RPMI7951 (cell line): ENCODE results near the gene AGPAT4. TPM values are rescaled to one million over a fixed set of nuclear protein-coding genes. Genes with fewer than 3 reads are reported as not detected.

Experiments
- DNase-seq: peaks from one replicate; pipeline ENCODE4 v3.0.0-alpha.2; 2012; ENCODE audit warnings: low read depth
- total RNA-seq: library from RNA; depleted of rRNA; stranded (reverse); fragments of >200 nt; shearing (Covaris generic); gene quantifications from 2 replicates; pipeline ENCODE4 v1.2.3, GENCODE V29; 2014

The AGPAT4 gene
- total RNA-seq, 1 experiment from 2014 or later: 16.2 TPM

DNA sequence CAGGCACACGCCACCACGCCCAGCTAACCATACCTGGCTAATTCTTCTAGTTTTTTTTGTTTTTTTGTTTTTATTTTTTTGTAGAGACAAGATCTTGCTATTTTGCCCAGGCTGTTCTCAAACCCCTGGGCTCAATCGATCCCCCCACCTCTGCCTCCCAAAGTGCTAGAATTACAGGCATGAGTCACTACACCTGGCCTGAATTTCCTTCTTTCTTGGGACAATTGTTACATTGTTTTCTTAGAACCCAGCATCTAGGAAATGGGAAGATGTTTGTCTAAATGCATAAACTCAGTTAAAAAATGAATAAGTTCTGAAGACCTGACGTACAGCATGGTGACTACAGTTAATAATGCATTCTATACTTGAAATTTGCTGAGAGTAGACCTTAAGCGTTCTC is 10.8 kb upstream of the AGPAT4 start:
- no peak for DNase-seq

DNA sequence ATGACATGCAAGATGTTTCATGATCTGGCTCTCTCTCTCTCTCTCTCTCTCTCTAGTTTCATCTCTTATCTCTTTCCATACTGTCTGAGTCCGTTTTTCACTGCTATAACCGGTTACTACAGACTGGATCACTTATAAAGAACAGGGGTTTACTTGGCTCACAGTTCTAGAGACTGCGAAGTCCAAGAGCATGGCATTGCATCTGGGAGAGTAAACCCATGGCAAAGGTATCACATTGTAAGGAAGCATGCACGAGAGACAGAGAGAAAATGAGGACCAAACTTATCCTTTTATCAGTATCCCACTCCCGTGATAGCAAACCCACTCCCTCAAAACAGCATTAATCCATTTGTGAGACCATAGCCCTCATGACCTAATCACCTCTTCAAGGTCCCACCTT is 7.2 kb upstream of the AGPAT4 start:
- DNase-seq: no peak

DNA sequence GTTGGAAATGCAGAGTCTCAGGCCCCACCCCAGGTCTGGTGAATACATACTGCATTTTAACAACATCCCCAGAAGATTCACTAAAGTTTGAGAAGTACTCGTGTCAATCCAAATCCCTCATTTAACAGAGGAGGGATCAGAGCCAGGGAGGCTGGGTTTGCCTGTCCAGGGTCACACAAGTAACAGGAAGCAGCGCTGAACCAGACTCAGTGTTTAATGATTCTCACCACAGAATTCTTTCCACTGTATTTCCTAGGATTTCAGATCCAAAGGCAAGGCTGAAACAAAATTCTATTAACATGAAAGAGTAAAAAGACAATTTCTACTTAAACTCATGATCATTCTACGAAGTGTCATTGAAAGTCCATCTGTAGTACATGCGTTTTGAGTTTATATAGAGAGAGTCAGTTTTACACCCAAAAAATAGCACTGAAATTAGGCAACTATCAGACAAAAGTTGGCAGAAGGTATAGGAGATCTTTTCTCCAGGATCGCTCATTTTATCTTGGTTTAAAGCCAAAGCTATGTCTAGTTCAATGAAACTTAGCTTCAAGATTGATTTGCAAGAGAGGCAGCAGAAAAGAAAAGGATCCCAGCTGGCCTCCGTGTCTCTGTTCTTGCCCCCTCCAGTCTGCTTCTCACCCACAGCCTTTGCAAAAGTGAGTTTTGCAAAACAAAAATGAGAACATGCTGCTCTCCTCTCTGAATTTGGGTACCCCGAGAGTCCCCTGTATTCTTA is 6.0 kb upstream of the AGPAT4 start:
- no peak for DNase-seq

DNA sequence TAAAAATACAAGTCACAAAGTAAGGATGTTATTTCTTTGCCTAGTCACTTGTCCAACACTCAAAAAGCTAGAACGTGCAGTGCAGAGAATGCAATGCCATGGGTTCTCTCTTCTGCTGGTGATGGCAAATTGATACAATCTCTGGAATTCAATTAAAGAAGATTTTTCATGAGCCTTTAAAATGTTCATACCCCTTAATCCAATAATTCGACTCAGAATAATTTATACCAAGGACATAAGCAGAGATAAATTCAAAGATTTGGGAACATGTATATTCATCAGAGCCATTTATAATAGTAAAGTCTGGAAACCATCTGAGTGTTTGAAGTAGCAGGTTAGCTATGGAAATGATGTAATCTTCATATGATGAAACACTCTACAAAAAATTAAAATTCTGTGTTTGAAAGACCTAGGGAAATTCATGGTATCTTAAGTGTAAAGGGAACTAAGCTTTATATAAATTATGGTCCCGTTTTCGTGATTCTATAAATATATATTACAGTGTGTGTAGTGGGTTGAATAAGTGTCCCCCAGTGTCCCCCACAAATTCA is 2.8 kb upstream of the AGPAT4 start:
- DNase-seq: no peak

DNA sequence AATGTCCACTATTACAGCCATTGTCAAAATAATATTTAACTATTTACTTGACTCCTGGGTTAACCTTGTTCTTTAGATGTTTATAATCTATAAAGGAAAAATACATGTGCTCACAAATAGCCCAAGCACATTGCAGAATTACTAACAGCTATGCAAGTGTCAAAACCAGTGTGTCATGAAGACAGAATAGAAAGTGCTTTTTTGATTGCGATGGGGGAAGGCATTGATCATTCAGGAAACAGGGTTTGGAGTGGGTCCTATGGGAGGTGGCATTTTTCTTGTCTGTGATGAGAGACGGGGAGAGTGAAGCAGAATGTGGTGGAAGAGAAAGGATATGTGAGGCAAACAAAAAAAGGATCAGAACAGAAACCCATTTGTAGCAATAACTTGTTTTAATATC is 1.0 kb upstream of the AGPAT4 start:
- no peak for DNase-seq

DNA sequence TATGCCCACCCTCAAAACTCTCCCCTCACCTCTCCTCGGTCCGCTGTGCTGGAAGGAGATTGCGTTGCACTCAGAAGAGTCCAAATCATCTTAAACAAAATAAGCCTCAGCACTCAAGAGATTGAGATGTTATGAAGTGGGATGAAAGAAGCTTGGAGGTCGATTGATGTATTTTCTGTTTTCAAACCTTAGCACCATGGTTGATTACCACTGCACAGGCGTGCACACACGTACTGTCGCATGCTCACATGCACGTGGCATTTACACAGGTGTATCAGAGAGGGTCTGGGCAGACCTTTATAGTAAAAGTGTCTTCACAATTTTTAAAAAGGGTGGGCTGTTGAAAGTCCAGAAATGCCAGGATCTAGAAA is 612 bp upstream of the AGPAT4 start:
- DNase-seq: peak; percentile 17

DNA sequence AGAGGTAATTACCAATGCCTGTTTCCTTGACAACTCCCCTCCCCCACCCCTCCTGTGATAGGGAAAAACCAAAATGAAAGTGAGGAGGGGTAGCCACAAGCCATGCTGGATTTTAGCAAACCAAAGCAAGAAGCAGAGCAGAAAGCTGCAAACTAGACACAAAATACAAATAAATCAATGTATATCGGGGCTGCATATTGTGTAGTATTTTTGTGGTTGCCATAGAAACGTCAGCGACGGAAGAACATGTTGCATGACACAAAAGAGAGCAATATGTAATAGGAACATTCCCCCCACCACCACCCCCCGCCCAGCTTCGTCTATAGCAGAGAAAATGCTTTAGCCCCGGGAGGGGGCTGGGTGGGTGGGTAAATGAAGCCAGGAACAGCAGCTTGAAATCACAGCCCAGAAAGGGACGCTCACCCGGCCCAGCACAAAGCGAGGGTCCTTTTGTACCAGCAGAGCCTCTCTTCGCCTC is 548 bp downstream of the AGPAT4 start:
- DNase-seq: peak; percentile 40

DNA sequence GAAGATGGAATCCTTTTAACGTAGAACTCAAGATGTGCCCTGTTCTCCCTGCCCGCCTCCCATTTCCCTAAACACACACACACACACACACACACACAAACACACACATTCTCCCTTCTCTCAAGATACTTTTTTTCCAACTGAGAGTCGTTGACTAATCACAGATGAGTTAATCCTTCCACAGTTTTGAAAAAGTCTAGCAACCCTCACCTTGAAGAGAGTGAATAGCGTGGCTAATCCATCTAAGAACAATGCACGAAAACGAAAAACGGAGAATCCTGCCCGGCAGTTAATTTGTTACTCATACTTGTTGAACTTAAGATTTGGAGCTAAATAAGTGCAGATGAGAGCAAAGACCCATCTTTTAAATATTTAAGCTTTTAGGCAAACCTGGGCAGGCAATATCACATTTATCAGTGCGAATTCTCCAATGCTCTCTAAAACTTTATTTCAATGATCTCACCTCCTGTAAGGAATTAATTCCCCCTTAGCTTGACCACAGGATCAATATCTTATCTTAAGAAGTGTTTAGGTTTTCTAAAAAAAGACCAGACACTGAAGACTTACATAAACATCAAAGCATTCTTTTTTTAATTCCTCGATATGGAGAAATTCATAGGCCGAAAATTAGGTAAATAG is 1.1 kb downstream of the AGPAT4 start:
- DNase-seq: peak; percentile 24

DNA sequence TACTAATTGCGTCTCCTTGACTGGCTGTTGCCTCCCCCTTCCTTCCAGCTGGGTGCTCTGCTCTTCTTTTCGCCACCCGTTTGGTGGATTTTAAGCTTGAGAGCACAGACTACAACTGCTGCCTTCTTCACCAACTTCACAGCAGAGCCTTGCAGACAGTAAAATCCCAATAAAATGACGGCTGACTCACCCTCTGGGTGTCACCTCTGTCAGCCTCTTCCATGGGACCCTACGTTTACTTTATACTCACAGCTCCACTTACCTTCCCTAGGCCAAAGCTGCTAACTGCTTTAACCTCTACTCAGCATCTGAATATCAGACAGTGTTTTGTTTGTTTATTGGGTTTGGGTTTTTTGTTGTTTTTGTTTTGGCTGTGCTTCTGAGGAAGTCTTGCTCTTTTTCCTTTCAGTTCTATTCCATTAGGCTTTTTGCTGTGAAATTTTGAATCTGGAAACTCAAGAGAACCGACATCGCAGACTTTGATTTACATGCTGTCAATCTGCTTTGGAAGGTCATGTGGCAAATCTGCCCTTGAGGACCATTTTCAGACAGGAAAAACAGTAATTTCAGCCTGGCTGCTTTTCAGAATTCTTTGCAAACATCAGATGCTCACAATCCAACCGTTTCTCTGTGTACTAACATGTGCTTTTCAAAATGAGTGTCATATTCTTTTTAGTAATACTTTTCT is 2.4 kb downstream of the AGPAT4 start:
- DNase-seq: no peak

DNA sequence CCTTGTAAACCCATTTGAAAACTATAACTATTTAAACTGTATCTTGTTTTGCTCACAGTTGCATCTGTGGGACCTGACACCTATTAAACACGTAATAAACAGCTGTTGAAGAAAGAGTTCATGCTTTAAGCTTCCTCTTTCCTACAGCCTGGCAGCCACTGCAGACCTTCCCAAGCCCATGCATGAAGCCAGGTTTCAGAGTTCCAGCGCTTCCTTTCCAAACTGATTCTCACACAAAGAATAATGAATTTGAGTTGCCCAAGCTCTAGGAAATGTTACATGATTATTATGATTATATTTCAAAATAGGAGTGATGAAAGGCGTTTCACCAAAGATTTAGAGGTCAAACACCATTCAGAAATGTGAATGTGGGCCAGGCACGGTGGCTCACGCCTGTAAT is 3.7 kb downstream of the AGPAT4 start:
- DNase-seq: no peak

DNA sequence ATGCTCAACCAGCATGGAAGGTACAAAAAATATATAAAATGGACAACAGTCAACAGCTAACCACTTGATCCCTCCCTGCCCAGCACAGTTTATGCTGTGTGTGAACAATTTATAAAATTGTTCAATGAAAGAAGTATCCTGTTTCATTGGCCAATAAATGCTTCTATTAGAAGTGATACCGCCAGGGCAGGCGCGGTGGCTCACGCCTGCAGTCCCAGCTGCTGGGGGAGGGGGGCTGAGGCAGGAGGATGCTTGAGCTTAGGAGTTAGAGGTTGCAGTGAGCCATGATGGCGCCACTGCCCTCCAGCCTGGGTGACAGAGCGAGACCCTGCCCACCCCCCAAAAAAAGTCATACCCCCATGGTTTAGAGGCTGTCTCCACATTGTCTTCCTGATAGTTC is 4.6 kb downstream of the AGPAT4 start:
- no peak for DNase-seq

DNA sequence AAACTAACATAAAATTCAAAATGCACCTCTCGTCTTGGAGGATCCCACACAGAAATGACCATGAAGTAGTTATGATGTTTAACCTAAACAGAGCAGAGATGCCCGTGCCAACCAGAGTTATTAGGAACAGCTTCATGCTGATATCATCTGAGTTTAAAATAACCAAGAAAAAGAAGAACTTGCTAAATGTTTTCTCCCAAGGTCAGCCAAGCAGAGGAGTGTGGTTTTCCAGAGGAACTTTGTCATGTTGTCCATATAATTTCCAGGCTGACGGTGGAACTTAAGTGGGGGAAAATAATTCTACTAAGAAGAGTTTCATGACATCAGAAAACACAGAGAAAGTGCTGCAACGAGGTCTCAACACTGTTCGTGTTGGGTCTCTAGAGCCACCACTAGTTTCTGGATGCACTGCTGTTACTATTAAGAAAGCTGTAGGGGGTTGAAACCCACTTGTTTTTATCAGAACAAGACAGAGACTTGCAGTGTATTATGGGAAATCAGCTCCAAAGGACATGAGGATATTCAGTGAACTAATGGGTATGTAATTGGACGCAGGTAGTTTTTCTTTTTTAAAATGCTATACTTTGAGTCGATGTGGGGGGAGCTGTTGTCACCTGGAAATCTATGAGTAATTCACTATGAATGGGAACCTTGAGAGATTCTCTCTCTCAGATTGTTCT is 5.2 kb downstream of the AGPAT4 start:
- no peak for DNase-seq

DNA sequence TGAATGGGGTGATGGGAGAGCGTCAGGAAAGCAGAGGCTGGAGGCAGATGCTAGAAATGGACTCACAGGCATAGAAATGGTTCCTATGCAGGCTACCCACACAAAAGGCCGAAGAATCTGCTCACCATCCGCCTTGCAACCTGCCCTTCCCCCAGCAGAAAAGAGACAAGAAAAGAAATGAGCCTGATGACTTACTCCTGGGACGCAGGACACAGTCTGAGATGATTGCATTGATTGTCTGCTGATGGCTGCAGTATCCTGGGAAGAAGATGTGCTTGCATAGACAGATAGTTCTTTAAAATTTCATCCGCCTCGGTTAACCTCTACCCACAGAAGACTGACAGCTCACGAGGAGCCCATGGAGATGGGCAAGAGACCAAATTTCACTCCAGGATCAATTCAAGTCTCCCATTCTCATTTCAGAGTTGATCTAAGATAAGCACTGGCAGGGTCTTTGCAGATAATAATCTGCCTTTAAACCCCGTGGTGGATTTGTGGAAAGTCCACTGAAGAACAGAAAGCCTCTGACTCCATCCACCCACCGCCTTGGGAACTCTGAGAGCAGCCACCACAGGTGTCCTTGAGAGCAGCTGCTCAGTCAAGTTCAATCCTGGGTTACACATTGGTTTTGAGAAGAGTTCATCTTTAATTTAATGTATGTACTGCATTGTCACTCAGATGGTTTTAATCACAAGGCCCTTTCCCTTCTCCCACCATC is 7.2 kb downstream of the AGPAT4 start:
- no peak for DNase-seq

DNA sequence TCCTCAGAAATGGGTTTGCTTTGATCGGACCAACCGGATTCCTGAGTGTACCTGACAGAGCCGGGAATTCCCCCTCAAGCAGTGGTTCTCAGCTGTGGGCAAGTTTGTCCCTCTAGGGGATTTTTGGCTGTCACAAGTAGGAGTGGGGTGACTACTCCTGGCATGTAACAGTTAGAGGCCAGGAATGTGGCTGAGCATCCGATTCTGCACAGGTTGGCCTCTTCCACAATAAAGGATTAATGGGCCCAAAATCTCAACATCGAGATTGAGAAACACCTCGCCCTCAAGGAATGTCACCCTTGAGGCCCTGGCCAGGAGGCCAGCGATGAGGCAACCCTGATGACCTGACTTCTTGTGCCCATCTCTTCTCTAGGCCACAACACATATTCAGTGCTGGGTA is 7.9 kb downstream of the AGPAT4 start:
- peak; percentile 33 for DNase-seq

DNA sequence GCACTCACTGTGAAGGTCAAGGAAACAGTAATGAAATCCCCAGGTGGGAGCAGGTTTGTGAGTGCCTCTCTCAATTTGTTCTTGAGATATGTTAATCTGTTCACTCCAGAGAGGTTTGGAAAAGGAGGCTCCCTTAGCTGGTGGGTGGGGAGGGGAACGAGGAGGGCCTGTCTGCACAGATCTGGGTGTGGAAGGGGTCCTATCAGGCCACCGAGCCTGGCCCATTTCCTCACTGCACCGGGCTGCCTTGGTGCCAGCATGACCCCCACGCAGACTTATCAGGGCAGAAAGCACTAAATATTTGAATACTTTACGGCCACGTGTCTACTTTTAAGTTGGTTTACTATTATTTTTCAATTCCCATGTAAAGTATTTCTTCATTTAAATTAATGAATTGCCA is 8.3 kb downstream of the AGPAT4 start:
- no peak for DNase-seq

DNA sequence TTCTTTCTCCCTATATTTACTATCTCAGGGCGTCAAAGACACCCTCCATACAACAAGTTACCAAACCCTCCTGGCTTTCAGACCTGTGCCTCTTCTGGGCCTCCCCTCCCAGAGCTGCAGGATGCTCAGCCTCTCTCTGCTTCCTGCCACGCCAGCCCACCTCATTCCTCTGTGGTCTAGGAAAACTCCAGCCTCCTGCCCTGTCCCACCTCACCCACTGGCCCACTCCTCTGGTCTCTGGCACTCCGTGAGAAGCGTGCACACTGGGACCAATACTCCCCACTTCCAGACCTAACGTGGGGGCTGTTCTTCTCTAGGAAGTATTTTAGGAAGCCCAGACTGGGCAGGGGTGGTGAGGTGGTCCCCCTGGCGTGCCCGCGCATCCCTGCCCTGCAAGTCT is 9.7 kb downstream of the AGPAT4 start:
- DNase-seq: no peak

DNA sequence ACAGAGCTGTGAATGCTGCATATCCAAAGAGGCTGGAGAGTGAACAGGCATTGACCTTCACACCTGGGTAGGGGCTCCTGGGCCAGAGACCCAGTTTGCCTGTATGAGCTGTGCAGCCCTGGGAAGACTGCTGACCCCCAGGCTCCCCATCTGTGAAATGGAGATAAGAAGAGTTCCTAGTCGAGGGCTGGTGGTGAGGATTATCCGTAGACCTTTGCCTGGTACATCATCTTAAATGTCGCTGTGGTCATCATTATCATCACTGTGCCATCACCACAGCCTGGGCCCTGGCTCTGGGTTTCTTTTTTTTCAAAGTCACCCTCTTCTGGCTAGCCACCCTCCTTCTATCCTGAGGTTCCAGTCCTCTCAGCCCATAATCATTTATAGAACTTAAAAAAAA is 12.0 kb downstream of the AGPAT4 start:
- no peak for DNase-seq

DNA sequence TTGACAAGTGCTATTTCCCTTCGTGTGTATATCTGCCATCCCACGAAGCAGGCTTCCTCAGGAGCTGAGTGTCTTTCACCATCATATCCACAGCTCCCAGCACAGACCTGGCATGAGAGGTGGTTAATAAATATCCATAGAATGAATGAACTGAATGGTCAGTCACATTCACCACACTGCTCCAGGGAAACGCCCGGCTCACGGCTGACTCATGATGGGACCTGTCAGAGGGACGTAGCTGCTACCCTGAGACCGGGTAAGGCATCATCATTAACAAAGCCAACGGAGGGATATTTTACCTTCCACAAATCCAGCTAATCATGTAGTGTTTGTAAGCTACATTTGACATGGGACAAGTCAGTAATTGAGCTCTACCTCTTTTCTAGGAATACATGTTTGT is 12.5 kb downstream of the AGPAT4 start:
- DNase-seq: peak; percentile 62

DNA sequence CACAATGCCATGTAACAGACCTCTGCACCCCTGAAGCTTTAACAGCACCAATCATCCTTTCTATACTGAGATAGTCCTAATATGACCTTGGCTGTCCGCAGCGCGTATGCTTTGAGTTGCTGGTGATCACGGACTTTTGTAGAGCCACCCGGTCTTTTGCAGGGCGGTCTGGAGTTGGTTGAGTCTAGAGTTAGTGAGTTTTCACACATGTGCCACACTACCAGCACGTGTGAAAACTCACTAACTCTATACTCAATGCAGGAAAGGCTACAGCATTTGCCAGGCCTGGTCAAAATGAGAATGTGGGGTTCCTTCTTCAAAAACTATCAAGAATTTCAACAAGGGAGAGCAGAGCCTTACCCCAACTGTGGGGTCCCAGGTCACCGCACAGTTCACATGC is 14.6 kb downstream of the AGPAT4 start:
- DNase-seq: no peak

DNA sequence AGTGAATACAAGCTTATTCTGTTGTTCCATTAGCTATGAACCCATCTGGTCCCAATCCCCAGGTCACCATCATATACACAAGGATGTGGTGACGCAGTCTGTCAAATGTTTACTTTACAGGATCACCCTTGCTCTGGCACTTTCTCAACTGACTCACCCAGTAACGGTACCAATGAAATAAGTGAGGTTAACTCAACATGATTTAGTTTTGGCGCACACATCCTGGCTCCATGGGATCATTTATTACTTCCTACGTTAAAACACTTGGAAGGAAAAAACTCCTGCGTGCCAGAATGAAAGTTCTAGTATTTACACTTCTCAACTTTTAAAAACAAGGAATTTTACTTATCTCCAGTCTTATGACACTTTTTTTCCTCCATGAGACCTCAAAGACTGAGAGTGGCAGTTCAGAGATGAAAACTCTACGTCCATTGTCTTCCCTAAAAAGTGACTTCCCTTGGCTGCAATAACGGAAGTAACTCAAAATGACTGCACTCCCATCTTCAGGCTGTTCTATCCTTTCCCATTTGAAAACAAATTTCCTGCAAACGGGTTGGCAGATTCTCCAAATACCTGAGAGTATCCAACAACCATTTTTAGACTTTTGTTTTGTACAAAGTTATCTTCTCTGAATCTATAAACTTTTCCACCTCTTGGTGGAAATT is 15.9 kb downstream of the AGPAT4 start:
- DNase-seq: peak; percentile 97

DNA sequence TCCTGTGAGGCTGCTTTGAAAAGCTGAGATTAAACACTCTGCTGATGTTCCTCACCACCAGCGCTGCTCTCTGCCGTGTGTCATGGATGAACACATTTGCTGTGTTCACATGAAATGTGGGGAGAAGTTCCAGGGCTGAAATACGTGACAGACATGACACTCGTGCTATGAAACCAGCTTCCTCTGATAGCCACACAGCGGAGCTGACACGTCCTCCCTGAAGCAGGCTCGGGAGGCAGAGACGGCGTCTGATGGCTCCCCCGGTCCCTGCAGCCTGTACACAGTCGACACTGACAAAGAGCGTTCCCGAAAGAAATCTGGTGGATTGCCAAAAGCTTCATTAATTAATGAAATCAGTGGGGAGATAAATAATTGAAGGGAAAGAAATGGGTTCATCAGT is 17.5 kb downstream of the AGPAT4 start:
- DNase-seq: no peak
